Immature natural killer cell (primary cell): ENCODE results near the gene IPO13. TPM values are rescaled to one million over a fixed set of nuclear protein-coding genes. Genes with fewer than 3 reads are reported as not detected.
A peak's percentile ranks its signal among the peaks of the same experiment; 100 is the strongest.

Experiments
- DNase-seq, 3 donors: peaks; one replicate each; pipeline ENCODE4 v3.0.0; 2022; ENCODE audit warnings: mixed read lengths in 1 of 3
- H3K27ac Mint-ChIP-seq, 6 donors: one replicate each; pipeline ENCODE4 v1.8.0; 2020; ENCODE audit warnings: mixed read lengths in 6 of 6, mild to moderate bottlenecking in 5 of 6, inconsistent platforms in 4 of 6, moderate library complexity in 3 of 6
- H3K27me3 Mint-ChIP-seq, 3 donors: one replicate each; pipeline ENCODE4 v1.8.0; 2020 to 2021; ENCODE audit warnings: low read depth in 3 of 3, mild to moderate bottlenecking in 3 of 3, mixed read lengths in 3 of 3, moderate library complexity in 3 of 3, inconsistent platforms in 1 of 3
- H3K36me3 Mint-ChIP-seq, 3 donors: one replicate each; pipeline ENCODE4 v1.8.0; 2020; ENCODE audit warnings: mixed read lengths in 3 of 3, inconsistent platforms in 2 of 3, mild to moderate bottlenecking in 2 of 3
- H3K4me1 Mint-ChIP-seq, 2 donors: one replicate each; pipeline ENCODE4 v1.8.0; 2020; ENCODE audit warnings: inconsistent platforms in 2 of 2, mild to moderate bottlenecking in 2 of 2, mixed read lengths in 2 of 2, moderate library complexity in 1 of 2
- H3K4me3 Mint-ChIP-seq, 5 donors: one replicate each; pipeline ENCODE4 v1.8.0; 2020; ENCODE audit warnings: mild to moderate bottlenecking in 5 of 5, mixed read lengths in 5 of 5, inconsistent platforms in 3 of 5, moderate library complexity in 3 of 5
- H3K9me3 Mint-ChIP-seq, 6 donors: one replicate each; pipeline ENCODE4 v1.8.0; 2020; ENCODE audit warnings: mild to moderate bottlenecking in 6 of 6, mixed read lengths in 6 of 6, inconsistent platforms in 4 of 6, moderate library complexity in 3 of 6
- polyA plus RNA-seq, 3 donors: library from polyadenylated mRNA; unstranded; fragments of 300-500 nt; fragmentation: Illumina TruSeq; gene quantifications; one replicate each; pipeline ENCODE4 v1.2.3, GENCODE V29; 2021

IPO13 gene
- polyA plus RNA-seq, 3 donors from 2014 or later: 9.8 to 18.6 (median 10.3) TPM

GRCh38 chr1:43913666-43914360 is 32.9 kb upstream of the IPO13 start:
- H3K27ac Mint-ChIP-seq: no peak overlapping the region
- no peak overlapping the region for H3K4me3 Mint-ChIP-seq
- no peak for DNase-seq
- H3K27me3 Mint-ChIP-seq: peaks cover 0 to 4% (median 0%) of the 10 kb centered on the region in 3 donors
- H3K4me1 Mint-ChIP-seq: no peaks in the 10 kb centered on the region
- H3K36me3 Mint-ChIP-seq: peaks cover 0 to 15% (median 0%) of the 10 kb centered on the region in 3 donors
- H3K9me3 Mint-ChIP-seq: no peaks in the 10 kb centered on the region

GRCh38 chr1:43914576-43915525 is 31.9 kb upstream of the IPO13 start:
- Mint-ChIP-seq H3K4me3 (no peak overlapping the region), H3K4me1 (no peaks in the 10 kb centered on the region), H3K27me3 (peaks cover 0 to 2% (median 0%) of the 10 kb centered on the region in 3 donors), H3K27ac (peak overlapping the region in 1 of 6 donors; percentile 23), H3K9me3 (no peaks in the 10 kb centered on the region), H3K36me3 (peaks cover 0 to 5% (median 0%) of the 10 kb centered on the region in 3 donors)
- no peak for DNase-seq

GRCh38 chr1:43919906-43920305 is 26.8 kb upstream of the IPO13 start:
- Mint-ChIP-seq H3K4me1 (no peaks in the 10 kb centered on the region), H3K27ac (no peak overlapping the region), H3K27me3 (peaks cover 0 to 2% (median 0%) of the 10 kb centered on the region in 3 donors), H3K9me3 (no peaks in the 10 kb centered on the region), H3K4me3 (no peak overlapping the region), H3K36me3 (peaks cover 0 to 13% (median 5%) of the 10 kb centered on the region in 3 donors)
- DNase-seq: no peak

GRCh38 chr1:43921022-43921421 is 25.7 kb upstream of the IPO13 start:
- Mint-ChIP-seq H3K9me3 (no peaks in the 10 kb centered on the region), H3K4me1 (no peaks in the 10 kb centered on the region), H3K4me3 (no peak overlapping the region), H3K27ac (no peak overlapping the region), H3K27me3 (peaks cover 0 to 2% (median 1%) of the 10 kb centered on the region in 3 donors), H3K36me3 (peaks cover 7 to 20% (median 11%) of the 10 kb centered on the region in 3 donors)
- DNase-seq: no peak

- Mint-ChIP-seq H3K4me3 (no peak overlapping the region), H3K27ac (no peak overlapping the region), H3K36me3 (peaks cover 8 to 24% (median 16%) of the 10 kb centered on the region in 3 donors), H3K4me1 (no peaks in the 10 kb centered on the region), H3K9me3 (no peaks in the 10 kb centered on the region), H3K27me3 (peaks cover 0 to 2% (median 1%) of the 10 kb centered on the region in 3 donors)
- no peak for DNase-seq
Measured at GRCh38 chr1:43924516-43924915, 22.2 kb upstream of the IPO13 start.

- Mint-ChIP-seq H3K27me3 (peaks cover 0 to 4% (median 1%) of the 10 kb centered on the region in 3 donors), H3K36me3 (peaks cover 8 to 24% (median 16%) of the 10 kb centered on the region in 3 donors), H3K9me3 (no peaks in the 10 kb centered on the region), H3K4me3 (no peak overlapping the region), H3K4me1 (no peaks in the 10 kb centered on the region), H3K27ac (peak overlapping the region in 1 of 6 donors; percentile 32)
- DNase-seq: no peak
Measured at GRCh38 chr1:43925846-43926245, 20.9 kb upstream of the IPO13 start.

GRCh38 chr1:43930168-43930948 is 16.4 kb upstream of the IPO13 start:
- H3K27me3 Mint-ChIP-seq: peaks cover 6 to 12% (median 11%) of the 10 kb centered on the region in 3 donors
- H3K9me3 Mint-ChIP-seq: peaks cover 0 to 1% (median 0%) of the 10 kb centered on the region in 6 donors
- peaks cover 0 to 6% of the 10 kb centered on the region in 2 donors for H3K4me1 Mint-ChIP-seq
- peaks cover 8 to 11% (median 11%) of the 10 kb centered on the region in 3 donors for H3K36me3 Mint-ChIP-seq
- H3K4me3 Mint-ChIP-seq: no peak overlapping the region
- no peak for DNase-seq
- no peak overlapping the region for H3K27ac Mint-ChIP-seq

- Mint-ChIP-seq H3K4me3 (no peak overlapping the region), H3K36me3 (peaks cover 2 to 6% (median 5%) of the 10 kb centered on the region in 3 donors), H3K27ac (no peak overlapping the region), H3K4me1 (peaks cover 0 to 8% of the 10 kb centered on the region in 2 donors), H3K27me3 (peaks cover 8 to 13% (median 11%) of the 10 kb centered on the region in 3 donors), H3K9me3 (peaks cover 0 to 1% (median 0%) of the 10 kb centered on the region in 6 donors)
- DNase-seq: no peak
Measured at GRCh38 chr1:43930949-43931275, 15.8 kb upstream of the IPO13 start.

GRCh38 chr1:43931711-43932660 is 14.8 kb upstream of the IPO13 start:
- Mint-ChIP-seq H3K36me3 (peaks cover 0 to 4% (median 0%) of the 10 kb centered on the region in 3 donors), H3K4me3 (no peak overlapping the region), H3K27me3 (peaks cover 8 to 13% (median 11%) of the 10 kb centered on the region in 3 donors), H3K9me3 (peaks cover 0 to 1% (median 0%) of the 10 kb centered on the region in 6 donors), H3K4me1 (peaks cover 0 to 11% of the 10 kb centered on the region in 2 donors), H3K27ac (no peak overlapping the region)
- DNase-seq: no peak

GRCh38 chr1:43932786-43933385 is 13.9 kb upstream of the IPO13 start:
- Mint-ChIP-seq H3K27ac (no peak overlapping the region), H3K27me3 (peaks cover 8 to 13% (median 12%) of the 10 kb centered on the region in 3 donors), H3K36me3 (peaks cover 0 to 4% (median 3%) of the 10 kb centered on the region in 3 donors), H3K9me3 (peaks cover 0 to 1% (median 0%) of the 10 kb centered on the region in 6 donors), H3K4me3 (peak overlapping the region in 2 of 5 donors; percentile 7 to 18), H3K4me1 (peaks cover 0 to 11% of the 10 kb centered on the region in 2 donors)
- no peak for DNase-seq

- Mint-ChIP-seq H3K4me1 (peaks cover 0 to 11% of the 10 kb centered on the region in 2 donors), H3K4me3 (peak within 1 kb of the TSS in 2 of 5 donors; percentile 35 to 40), H3K9me3 (peaks cover 0 to 1% (median 0%) of the 10 kb centered on the region in 6 donors), H3K27ac (no peak within 1 kb of the TSS), H3K27me3 (peaks cover 8 to 13% (median 12%) of the 10 kb centered on the region in 3 donors), H3K36me3 (peaks cover 3 to 11% (median 4%) of the 10 kb centered on the region in 3 donors)
- DNase-seq: no peak
Measured at GRCh38 chr1:43933386-43934100, 13.2 kb upstream of the IPO13 start, which contains the start of gene ARTN. ARTN (plus strand) TSS chr1:43933801; CDS start chr1:43935657, 1,856 bp downstream.
